ENCODE results near the gene KCNQ1OT1.

KCNQ1OT1 gene

DNA sequence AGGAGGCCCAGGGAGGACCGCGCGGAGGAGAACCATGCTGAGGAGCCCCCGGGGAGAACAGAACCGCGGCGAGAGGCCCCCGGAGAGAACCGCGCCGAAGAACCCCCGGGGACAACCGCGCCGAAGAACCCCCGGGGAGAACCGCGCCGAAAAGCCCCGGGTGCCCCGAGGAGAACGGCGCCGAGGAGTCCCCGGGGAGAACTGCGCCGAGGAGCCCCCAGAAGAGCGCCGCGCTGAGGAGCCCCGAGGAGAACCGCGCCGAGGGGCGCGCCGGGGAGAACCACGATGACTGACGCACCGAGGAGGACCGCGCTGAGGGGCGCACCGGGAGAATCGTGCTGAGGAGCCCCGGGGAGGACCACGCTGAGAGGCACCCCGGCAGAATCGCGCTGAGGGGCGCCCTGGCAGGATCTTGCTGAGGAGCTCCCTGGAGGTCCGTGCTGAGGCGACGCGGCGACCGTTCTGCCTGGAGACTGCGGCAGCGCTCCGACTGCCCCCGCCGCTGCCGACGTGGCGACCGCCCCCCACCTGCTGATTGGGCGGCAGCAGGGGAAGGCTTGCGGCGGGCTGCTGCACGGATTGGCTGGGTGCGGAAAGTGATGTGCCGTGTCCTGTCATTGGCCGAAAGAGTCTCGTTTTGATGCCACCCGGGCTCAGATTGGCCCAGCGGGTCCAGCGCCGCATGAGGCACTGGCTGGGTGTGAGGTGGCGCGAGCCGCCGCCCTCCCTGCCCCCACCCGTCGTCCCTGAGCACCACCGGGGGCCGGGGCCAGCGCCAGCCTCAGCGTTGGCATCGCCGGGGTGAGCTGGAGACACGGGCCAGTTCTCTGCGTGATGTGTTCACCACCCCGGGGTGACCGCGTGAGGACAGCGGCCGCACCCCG is at the start of gene KCNQ1OT1:
Gene KCNQ1OT1 (minus strand): TSS at position 464 of the 884 bp plus-strand sequence.
- Histone ChIP-seq H3K9me3 (ENCODE audit: insufficient read depth, low read length) (no peaks in the 10 kb centered on the region), H3K4me3 (ENCODE audit: low read length) (peak within 1 kb of the TSS; percentile 98), H3K27me3 (ENCODE audit: low read depth, low read length) (no peaks in the 10 kb centered on the region), H4K20me1 (ENCODE audit: insufficient read depth, low read length) (peaks cover 40% of the 10 kb centered on the region), H3K27ac (ENCODE audit: low read length) (peak within 1 kb of the TSS; percentile 70), H2AFZ (ENCODE audit: low read depth, low read length) (peak within 1 kb of the TSS; percentile 41; the same call in 1 of the 2 replicates), H3K4me2 (ENCODE audit: low read length) (peak within 1 kb of the TSS; percentile 91), H3K4me1 (ENCODE audit: low read length) (peaks cover 25% of the 10 kb centered on the region), H3K79me2 (ENCODE audit: low read length) (peaks cover 49% of the 10 kb centered on the region), H3K36me3 (replicated peaks; ENCODE audit: low read depth, low read length) (no peaks in the 10 kb centered on the region), H3K9ac (ENCODE audit: low read length) (peak within 1 kb of the TSS; percentile 97)
- TF ChIP-seq, protein P1, sequence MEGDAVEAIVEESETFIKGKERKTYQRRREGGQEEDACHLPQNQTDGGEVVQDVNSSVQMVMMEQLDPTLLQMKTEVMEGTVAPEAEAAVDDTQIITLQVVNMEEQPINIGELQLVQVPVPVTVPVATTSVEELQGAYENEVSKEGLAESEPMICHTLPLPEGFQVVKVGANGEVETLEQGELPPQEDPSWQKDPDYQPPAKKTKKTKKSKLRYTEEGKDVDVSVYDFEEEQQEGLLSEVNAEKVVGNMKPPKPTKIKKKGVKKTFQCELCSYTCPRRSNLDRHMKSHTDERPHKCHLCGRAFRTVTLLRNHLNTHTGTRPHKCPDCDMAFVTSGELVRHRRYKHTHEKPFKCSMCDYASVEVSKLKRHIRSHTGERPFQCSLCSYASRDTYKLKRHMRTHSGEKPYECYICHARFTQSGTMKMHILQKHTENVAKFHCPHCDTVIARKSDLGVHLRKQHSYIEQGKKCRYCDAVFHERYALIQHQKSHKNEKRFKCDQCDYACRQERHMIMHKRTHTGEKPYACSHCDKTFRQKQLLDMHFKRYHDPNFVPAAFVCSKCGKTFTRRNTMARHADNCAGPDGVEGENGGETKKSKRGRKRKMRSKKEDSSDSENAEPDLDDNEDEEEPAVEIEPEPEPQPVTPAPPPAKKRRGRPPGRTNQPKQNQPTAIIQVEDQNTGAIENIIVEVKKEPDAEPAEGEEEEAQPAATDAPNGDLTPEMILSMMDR (IDR thresholded peaks at IDR 0.05; ENCODE audit: low read depth, low read length): no peak; the same call in 1 of the 2 replicates
- TF ChIP-seq EZH2phosphoT487 (IDR thresholded peaks at IDR 0.05; ENCODE audit: low read depth): no peak

DNA sequence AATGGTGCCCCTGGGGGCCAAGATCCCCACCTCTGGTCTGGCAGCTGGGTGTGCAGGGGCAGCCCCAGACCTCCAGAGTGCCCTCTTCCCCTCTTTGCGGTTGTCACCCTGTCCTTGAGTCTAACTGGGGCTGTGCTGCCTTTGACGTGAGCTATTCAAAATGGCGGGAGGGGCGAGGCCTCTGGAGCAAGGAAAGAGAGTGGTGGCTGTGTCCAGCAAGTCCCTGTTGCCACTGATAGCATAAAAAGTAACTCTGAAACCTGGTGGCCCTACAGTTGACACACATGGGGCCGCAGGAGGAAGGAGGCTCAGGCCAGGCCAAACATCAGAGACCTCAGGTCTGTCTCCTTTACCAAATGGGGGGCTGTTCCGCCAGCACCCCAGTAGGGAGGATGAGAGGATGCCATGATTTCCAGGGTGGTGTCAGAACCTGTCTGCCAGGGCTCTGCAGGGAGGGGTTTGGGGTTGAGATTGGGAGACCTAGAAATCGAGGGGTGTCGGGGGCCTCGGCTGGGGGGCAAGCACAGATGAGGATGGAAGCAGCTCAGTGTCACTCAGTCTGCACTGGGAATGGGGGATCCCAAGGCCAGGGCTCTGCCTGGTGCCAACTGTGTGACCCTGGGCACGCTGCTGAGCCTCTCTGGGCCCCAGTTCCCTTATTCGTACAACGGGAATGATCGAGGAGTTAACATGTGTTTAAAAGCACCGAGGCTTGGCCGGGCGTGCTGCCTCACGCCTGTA is 49.2 kb upstream of the KCNQ1OT1 start:
- no peak overlapping the region for H3K27ac ChIP-seq (ENCODE audit: low read length)
- no peaks in the 10 kb centered on the region for H3K36me3 ChIP-seq (replicated peaks; ENCODE audit: low read depth, low read length)
- H3K79me2 ChIP-seq (ENCODE audit: low read length): no peaks in the 10 kb centered on the region
- H3K9ac ChIP-seq (ENCODE audit: low read length): no peak overlapping the region
- H3K9me3 ChIP-seq (ENCODE audit: insufficient read depth, low read length): no peaks in the 10 kb centered on the region
- no peak for TF ChIP-seq EZH2phosphoT487 (IDR thresholded peaks at IDR 0.05; ENCODE audit: low read depth)
- TF ChIP-seq, protein P1 (IDR thresholded peaks at IDR 0.05; ENCODE audit: low read depth, low read length): no peak
- H2AFZ ChIP-seq (ENCODE audit: low read depth, low read length): no peak overlapping the region
- peaks cover 7% of the 10 kb centered on the region for H3K27me3 ChIP-seq (ENCODE audit: low read depth, low read length)
- no peak overlapping the region for H3K4me2 ChIP-seq (ENCODE audit: low read length)
- H3K4me1 ChIP-seq (ENCODE audit: low read length): no peaks in the 10 kb centered on the region
- H3K4me3 ChIP-seq (ENCODE audit: low read length): no peak overlapping the region
- H4K20me1 ChIP-seq (ENCODE audit: insufficient read depth, low read length): no peaks in the 10 kb centered on the region

DNA sequence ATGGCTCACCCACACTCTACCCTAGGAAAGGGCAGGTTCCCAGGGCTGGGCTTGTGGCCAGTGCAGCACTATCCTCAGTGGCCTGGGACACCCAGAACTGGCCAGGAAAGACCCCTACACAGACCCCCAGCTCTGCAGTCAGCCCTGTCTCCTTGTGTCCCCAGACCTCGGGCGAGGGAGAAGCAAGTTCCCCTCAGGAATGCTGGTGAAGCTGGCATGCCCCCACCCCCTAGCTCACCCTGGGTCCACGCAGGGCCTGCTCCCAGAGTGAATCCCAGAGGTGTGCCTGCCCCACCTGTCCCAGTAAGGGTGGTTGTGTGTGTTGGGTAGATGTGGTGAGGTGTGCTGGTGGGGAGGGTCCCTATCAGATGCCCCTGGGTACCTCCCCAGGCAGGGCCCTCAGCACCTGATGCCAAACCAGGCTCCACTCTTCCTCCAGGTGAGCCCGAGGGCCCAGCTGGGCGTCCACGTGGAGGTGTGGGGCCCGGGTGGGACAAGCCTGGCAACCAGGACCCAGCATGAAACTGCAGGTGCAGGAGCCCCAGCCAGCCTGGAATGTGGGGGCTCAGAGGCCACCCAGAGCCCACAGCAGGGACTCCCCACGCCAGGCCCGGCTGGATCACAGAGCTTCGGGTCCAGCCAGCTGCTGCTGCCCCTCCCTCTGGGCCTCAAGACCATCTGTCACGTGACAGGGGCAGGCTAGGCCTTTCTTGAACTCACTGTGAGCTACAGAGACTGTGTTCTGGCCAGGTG is 48.4 kb upstream of the KCNQ1OT1 start:
- Histone ChIP-seq H3K4me1 (ENCODE audit: low read length) (no peaks in the 10 kb centered on the region), H3K79me2 (ENCODE audit: low read length) (no peaks in the 10 kb centered on the region), H2AFZ (ENCODE audit: low read depth, low read length) (no peak overlapping the region), H3K36me3 (replicated peaks; ENCODE audit: low read depth, low read length) (no peaks in the 10 kb centered on the region), H3K9me3 (ENCODE audit: insufficient read depth, low read length) (no peaks in the 10 kb centered on the region), H3K9ac (ENCODE audit: low read length) (no peak overlapping the region), H3K27me3 (ENCODE audit: low read depth, low read length) (peaks cover 5% of the 10 kb centered on the region; the same call in 1 of the 2 replicates), H3K4me3 (ENCODE audit: low read length) (no peak overlapping the region), H3K4me2 (ENCODE audit: low read length) (no peak overlapping the region), H4K20me1 (ENCODE audit: insufficient read depth, low read length) (no peaks in the 10 kb centered on the region), H3K27ac (ENCODE audit: low read length) (no peak overlapping the region)
- TF ChIP-seq EZH2phosphoT487 (IDR thresholded peaks at IDR 0.05; ENCODE audit: low read depth): no peak
- TF ChIP-seq, protein P1 (IDR thresholded peaks at IDR 0.05; ENCODE audit: low read depth, low read length): no peak

All from OCI-LY3 (cell line).